Measurements from ENCODE around the gene MFRP.

The MFRP gene

DNA sequence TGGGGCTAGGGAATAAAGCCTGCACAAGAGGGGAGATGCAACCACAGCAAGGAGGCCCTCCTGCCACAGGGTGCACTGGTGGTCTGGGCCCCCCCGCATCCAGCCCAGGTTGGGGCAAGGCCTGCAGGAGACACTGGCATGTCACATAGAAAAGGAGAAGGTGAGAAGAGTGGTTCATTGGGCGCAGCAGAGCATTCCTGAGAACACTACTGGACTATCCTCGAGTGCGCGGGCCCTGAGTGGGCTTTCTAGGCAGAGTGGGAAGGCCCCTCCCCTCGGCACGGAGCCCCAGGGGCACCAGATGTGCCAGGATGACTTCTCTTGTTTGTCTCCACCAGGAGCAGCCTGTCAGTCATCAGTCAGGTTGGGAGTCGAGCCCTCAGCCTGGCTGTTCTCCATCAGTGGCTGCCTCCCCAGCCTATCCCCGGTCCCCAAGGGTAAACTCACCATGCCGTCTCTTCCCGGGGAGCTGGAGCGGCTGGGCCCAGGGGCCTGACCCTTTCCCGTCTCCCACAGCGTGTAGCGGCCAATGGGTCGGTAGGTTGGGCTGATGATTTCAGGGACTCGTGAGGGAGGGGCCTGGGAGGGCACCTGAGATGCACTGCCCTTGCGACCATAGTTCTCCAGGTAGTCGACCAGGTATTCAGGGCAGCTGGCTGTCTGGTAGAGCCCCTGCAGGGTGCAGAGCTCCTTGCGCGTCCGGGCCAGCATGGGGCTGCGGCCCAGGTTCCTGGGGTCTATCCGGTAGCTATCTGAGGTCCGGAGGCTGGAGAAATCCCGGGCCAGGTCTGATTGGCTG is 26.0 kb upstream of the MFRP start:
- DNase-seq: no peak

DNA sequence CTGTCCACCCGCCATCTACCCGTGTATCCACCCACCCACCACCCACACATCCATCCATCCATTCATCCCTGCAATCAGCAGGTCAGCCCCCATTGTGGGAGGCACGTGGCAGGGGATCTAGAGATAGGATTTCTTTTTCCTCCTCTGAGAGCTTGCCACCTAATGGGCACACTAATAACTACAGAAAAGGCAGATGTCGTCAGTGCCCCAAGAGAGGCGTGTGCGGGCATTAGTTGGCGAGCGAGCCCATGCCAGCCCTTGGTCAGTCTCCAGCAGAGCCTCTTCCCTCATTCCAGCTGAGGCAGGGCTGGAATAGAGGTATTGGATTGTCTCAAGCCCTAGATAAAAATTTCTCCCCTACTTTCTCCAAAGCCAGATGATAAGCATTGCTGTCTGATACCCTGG is 25.3 kb upstream of the MFRP start:
- peak; percentile 38 for DNase-seq

DNA sequence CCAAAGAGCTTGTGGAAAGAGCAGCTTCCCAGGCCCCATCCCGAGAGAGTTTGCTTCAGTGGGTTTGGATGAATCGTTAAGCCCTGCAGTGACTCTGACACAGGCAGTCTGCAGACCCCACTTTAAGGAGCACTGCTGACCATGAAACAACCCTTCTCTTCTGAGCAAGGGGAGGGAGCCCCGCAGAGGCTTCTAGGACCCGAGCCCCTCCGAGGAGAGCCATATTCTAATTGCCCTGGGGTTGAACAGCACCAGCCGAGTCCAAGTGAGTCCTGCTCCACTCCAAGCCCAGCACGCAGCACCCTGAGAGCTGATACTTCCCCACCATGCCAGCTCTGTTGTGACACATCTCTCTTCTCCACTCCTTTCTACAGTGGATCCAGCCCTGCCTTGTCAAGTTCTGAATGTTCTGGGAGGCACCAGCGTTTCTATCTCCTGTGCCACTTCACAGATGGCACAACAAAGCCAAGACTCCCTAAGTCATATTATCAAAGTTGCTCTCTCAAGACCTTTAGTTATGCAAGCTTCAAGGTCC is 24.6 kb upstream of the MFRP start:
- no peak for DNase-seq

DNA sequence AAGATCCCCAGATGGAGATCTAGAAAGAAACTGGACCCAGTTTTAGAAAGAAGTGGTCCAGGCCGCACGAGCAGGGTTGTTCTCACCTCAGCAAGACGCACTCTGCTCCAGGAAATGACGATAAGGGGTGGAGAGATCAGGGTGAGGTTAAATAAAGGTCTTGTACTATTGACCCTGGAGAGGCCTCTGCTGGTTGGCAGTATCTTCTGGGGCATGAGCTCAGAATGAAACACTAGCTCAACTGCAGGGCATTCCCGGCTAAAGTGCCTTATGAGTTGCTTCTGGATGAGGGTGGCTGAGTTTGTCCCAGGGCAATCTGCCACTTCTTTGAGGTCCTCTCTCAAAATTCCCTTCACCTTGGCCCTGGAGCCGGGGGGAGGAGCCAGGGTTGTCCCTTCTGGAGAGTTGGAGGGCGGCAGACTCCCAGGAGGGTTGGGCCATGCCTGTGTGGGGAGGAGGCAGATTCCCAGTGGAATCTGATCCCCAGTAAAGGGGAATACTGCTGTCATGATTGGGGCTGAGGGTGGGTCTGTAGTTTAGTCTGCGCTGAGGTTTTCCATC is 24.1 kb upstream of the MFRP start:
- no peak for DNase-seq

DNA sequence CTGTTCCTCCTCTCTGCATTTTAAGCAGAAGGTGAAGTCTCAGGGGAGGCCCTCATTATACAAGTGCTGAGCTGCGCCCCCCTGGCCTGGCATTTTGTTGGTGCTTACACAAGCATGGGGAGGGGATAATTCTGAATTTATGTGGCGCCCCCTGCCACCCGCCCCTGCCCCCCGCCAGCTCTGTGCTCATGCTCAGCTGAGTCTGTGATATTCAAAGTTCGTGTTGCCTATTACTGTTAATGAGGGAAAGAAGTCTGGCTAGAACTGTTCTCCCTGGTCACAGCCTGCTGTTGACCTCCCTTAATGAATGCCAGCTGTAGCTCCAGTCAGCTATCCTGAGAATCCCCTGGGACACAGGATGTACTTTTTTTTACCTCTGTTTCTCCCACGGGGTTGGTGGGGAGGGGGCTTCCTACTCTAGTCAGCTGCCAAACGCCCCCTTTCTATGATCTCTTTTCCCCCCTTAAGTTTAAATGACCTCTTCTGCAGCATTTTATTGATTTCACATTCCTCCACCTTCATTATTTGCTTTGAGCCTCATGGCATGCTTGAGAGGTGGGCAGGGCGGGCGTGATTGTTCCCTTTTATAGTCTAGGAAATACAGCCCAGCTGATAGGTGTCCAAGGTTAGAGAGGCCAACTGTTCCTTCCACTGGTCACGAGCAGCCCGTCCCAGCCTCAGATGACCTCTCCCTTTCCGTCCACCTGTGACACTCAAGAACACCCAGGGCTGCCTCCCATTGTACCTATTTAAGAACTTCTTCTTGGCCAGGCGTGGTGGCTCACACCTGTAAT is 22.8 kb upstream of the MFRP start:
- DNase-seq: no peak

DNA sequence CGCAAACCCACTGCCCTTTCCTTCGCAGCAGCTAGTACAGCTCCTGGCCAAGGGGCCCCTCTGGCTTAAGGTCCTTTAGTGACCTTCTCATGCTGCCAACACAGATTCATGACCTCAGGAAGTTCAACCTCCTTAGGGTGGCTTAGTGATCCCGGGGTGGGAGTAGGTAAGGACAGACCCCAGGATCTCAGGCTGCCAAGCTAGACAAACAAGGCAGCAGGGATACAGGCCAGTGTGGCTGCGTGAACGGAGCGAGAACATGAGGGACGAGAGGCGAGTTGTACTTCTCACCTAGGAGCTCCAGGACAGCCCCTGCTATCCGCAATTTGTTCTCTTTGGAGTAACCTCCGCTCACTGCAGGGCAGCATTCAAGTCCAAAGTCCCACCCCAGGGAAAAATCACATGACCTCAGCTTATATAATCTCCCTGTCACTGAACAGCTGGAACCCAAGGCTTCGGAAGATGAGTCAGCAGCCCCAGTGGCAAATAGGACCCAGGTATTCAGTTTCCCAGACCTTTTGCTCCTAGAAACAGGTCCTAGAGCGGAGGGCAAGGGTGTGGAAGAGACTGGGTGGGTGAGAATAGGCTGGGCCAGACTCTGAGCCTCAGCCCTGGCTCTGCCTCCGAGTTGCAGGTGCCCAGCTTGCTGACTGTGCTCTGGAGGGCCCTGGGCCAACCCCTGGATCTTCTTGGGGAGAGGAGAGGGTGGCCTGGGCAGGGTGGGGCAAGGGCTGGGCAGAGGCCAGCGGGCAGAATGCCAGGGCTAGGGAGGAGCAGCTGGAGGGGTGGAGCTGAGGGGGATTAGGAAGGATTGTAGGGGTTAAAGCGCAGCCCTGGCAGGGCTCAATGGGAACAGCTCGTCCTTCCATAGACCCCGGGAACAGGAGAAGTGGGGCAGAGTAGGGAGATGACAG is 21.9 kb upstream of the MFRP start:
- DNase-seq: peak; percentile 53

DNA sequence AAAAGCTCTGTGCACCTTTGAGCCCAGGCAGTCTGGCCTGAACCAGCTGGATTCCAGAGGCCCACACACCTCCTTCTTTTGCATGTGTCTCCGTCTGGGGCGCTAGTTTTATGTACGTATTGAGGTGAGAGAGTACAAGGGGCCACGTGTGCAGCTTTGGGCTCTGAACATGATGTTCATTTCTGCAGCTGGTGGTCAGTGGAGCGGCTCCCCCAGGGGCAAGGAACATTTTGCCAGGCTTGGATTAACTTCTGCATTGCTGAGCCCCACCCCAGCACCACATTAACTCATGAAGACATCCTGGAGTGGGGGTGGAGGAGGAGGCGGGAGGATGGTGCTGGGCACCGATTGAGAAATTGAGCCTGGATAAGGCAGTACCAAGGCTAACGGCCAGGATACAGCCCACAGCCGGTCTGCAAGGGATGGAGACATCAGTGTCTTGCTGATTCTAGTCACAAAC is 21.2 kb upstream of the MFRP start:
- DNase-seq: no peak

DNA sequence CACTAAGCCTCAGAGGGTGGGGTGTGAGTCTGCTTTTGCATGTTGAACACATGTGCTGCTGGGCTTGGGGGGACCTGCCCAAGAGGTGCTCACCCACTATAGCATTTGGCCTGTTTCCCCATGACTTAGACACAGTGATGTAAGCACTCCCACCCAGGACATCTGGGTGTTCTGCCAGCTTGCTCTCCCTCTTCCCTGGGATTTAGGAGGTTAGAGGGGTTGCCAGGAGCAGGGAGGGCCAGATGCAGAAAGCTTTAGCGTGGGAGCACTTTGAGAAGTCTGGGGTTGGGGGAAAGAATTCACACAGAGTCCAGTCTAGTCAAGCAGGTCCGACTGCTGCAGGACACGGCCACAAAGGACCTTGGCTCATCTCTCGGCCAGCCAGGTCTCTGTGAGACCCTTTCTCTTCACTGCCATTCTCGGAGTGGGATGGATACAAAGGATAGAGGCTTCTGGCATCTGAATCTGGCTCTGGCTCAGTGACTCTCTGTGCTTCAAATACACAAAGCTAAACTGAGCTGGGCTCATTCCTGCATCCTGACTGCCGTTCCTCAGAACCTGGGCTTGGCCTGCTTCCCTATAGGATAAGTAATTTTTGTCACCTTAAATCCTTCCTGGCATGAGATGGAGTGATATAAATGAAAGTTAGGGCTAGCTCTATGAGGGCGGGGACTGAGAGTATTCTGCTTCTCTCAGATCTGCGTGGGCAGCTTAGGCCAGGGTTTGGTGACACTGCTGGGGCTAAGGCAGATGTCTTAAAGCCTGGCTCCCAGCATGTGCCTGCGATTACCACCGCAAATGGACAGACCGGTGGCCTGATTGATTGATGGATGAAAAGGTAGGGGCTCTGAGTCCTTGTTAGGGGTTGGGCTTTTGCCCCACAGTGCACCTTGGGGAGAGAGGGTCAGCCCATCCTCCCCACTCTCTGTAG is 20.4 kb upstream of the MFRP start:
- DNase-seq: no peak

DNA sequence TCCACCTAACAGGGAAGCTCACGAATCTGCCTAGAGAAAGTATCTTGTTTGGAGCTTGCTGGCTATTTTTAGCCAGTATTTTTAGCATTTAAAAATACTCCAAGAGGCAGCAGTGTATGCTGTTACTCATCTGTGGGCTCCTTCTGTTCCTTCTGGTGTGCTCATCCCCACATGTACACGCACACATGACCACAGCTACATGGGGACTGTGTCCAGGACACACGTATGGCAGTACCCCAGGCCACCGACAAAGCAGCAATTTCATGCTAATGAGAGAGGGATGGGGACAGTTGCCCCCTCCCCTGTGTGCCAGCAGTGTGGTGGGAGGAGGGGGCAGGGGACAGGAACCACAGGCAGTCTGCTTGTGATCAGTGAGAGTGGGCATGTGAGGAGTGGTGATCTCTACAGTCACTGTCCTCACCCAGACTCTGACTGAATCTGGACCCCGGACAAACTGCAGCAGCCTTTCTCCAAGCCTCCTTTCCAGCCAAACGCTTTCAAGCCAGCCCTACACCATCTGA is 18.6 kb upstream of the MFRP start:
- DNase-seq: no peak

DNA sequence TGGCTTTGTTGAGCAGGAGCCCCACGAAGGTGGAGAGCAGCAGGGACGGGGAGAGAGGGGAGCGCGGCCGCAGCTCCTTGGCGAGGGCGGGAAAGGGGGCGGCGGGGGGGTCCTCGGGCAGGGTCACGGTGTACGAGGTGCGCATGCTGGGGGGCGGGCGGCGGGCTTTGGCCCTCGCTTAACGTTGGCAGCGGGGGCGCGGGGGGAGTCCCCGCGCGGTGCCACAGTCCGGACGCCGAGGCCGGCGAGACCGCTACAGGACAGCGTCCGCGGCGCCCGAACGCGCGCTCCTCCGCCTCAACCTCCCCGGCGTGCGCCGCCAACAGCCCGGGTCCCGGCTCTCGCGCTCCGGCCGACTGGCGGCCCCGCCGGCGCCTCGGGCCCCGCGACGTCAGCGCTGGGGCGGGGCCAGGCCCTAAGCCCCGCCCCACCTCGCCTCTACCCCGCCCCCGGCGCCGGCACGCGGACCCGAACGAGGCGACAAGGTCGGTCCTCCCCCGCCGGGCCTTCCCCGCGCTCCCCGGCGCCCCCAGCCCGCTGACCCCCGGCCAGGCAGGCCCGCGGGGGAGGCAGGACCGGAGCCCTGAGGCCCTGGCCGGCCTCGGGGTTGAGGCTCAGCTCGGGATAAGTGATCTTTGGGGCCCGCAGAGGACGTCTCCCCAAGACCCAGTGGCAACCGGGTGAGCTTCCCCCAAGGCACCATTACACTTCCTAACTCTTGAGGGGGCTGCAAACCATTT is 17.5 kb upstream of the MFRP start:
- no peak for DNase-seq

DNA sequence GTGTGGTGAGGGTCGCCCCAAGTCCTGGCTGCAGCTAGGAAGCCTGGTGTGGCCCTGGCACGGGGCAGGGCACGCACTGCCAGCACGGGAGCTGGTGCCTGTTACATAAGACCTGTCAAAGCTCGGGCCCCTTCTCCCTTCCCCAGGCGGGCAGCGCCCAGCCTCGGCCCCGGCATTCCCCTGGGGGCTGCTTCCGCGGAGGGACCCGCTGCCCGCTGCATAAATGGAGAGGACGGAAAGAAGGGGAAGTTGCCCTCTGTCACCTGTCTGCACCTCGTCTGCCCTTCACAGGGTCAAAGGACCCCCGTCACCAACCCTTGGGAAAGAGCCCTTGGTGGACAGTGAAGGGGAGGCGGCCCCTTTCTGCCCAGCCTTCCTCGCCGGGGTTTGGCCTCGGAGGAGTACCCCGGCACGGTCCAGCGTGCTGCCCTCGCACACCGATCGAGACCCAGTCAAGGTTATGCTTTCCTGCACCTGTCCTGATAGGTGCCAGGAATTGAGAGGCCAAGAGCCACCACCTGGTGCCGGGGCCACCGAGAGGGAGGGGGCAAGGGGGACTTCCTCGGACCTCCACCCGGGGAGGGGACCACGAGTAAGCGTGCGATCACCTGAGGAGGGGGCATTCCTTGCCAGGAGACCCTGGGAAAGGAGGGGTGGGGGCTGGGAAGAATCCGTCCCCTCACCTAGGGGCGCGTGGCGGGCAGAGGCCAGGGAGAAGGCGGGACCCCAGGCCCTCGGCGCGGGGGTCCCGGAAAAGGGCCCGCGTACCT is 16.8 kb upstream of the MFRP start:
- no peak for DNase-seq

DNA sequence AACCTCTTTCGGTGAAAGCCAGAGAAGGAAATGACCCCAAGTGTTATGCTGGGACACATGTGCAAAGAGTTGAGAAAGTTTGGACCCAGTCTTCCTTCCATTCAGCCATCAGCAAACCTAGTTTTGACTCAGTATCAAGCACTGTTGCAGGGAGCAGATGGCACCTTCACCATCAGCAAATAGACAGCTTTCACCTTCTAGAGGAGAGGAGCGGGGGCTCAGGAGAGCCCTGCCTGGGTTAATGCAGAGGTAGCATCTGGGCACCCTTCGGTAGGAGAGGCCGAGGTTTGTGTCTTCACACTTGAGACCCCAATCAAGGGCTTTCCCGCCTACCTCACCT is 16.2 kb upstream of the MFRP start:
- DNase-seq: no peak

DNA sequence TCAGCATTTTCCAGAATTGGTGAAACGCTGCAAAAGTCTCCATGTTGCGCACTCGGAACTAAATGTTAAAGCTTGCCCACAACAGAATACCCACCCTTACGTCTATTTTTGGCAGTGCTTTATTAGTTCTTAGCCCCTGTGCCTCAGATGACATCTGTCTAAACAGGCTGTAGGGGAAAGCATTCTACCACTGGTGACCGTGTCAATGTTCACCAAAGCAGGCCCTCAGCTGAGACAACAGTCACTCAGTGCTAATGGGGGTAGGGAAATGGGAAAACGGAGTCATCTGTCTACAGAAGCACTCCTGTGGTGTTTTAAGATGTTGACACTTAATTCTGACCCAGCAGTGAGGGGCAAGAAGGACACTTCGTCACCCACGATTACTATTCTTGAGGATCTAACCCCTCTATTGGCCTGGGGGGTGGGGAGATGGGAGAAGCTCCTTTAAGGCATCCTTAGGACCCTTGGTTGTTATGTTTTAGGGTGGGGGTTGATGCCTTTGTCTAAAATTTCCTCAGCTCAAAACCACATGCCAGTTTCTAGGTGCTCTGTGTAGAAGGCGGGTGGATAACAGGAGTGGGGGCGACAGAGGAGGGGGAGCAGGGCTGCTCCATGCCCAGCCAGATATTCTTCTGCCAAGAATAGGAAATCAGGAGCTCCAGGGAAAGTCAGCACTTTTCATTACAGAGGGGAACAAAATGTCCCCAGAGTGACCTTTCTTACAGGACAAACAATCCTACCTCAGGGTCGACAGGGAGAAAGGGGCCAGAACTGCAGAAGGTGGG is 15.6 kb upstream of the MFRP start:
- no peak for DNase-seq

DNA sequence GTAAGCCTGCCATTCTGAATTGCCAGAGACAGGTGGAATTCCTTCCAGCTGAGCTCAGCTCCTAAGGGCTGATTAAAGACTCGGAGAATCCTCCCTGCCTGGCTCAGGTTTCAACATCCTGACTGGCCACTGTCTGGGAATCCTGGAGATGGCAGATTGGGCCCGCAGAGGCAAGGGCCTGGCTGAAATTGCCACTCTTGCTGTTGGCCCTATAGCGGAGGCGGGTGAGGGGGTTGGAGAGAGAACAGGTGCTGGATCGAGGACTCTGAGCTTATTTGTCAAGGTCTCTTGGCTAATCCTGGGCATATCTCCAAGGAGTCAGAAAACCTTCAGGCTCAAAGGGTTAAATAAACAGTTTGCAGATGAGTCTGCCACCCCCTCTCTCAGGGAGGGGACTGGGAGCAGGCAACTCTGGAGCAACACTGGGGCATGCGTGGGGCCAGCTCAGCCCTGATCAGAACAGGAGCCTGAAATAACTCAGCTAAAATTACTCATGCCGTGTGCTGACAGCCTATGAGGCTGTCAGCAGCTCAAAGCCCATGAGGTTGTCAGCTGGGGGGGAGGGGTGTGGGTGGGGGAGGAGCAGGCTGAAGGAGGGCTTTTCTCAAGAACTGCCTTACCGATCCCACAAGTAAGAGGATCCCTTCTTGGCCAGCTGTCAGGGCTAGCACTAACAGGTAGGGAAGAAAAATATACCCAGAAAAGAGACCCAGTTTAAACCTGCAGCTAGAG is 14.7 kb upstream of the MFRP start:
- DNase-seq: no peak

DNA sequence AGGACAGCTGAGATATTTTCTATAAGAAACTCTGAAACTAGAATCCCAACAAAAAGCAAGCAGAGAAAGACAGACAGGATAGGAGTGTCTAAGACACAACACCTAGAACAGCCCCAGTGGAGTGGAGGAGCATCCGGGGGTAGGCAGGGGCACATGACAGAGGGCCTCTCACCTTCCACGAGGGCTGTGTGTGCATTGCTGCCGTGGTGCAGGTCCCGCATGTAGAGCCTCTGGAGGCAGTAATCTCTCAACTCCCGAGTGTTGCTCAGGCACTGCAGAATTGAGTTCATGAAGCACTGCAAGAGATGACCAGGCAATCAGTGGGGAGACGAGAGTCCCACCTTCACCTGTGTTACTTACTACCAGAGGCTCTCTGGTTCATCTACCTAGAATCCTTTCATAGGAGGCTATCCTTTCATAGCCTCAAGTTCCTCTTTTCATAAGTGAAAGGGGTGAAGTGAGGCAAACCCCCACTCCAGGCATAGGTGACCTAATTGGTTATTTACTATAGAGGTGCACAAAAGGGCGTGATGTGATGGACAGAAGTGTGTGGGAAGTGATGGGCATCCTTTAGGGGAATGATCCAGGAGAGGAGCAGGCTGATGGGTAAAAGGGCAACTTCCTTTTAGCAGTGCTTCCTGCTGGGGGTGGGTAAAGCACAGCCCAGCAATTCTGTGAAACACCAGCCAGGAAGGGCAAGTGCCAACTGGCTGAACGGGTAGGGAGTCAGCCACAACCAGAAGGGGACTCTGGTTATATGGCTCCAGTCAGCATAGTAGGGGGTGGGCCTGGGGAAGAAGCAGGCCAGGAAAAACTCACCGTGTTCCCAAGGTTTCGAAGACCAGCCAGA is 13.1 kb upstream of the MFRP start:
- no peak for DNase-seq

DNA sequence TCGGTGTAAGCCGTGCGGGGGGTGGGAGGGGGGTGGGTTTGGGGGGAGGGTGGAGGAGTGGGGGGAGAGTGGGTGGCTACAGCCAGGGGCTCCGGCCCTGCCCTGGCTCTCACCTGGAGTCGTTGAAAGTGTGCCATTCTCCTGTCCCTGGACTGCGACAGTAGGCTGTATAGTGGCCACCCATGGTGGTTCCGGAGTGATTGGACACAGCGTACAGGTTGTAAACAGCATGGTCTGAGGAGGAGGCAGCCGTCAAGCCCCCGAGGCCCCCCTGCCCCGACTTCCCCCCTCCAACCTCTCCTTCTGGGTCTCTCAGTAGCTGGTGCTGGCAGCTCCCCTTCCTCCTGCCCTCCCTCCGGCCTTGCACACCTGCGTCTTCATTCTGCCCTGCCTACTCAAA is 10.6 kb upstream of the MFRP start:
- DNase-seq: no peak

DNA sequence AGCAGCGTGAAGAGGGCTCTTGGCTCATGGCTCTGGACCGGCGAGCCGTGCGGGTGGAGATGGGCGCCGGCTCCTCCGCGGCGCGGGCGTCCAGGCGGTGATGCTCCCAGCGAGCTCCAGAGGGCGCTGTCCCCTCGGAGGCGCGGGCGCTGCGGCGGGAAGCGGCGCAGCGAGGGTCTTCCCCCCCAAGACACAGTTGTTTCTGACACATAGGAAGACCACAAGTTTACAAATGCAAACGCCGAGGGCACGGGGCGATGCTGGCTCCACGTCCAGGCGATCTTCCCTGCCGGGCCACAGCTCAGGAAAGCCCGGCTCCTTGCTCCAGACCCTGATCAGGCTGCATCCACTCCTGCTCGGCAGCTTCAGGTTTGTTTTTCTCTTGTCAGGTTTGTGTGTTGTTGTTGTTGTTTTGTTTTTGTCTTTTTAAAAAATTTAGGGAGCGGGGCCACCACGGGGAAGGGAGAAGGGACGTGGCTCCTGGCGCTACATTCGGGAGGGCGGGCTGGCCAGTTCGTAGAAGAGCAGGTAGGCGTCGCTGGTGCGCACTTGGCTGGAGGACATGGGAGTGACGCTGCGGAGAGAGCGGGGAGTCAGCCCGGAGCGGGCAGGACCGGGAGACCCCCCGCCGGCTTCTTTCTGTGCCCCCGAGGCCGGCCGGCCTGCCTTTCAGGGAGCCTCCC is 10.0 kb upstream of the MFRP start:
- DNase-seq: no peak

Data from NCI-H1694 treated with DMSO at 0.1 percent for 48 hours (cell line).